H1 (cell line): ENCODE data around the gene PLA2G1B. TPM values are rescaled to one million over a fixed set of nuclear protein-coding genes. Genes with fewer than 3 reads are reported as not detected.

Source experiments
- CTCF ChIA-PET: fragments of 300-600 bp; sonication (Branson Sonifier 250); formaldehyde crosslinking; loops from one replicate; lab custom pipeline; 2021; ENCODE audit not compliant: partially characterized antibody; lab: Charles Lee
- POLR2A ChIA-PET: fragments of 300-600 bp; sonication (Branson Sonifier 250); formaldehyde crosslinking; loops from one replicate; lab custom pipeline; 2021; ENCODE audit warnings: inconsistent platforms; ENCODE audit not compliant: partially characterized antibody; lab: Charles Lee
- DNase-seq, 2 experiments: peaks; one replicate each; pipeline versions ENCODE4 v3.0.0 to v3.0.0-alpha.2; 2010 to 2022; ENCODE audit warnings: low spot score in 2 of 2, low read depth in 1 of 2, mixed read lengths in 1 of 2
- FAIRE-seq: peaks from 2 replicates; lab custom pipeline; 2011; peaks lifted over from hg19 to GRCh38; lab: Jason Lieb, UNC
- H2AFZ ChIP-seq: 2 replicates; pipeline ENCODE4 v1.8.1; 2012; ENCODE audit warnings: low read length, inconsistent platforms
- H2AK5ac ChIP-seq: 2 replicates; pipeline ENCODE4 v1.6.1; 2013; ENCODE audit warnings: low read depth, low read length
- H2BK120ac ChIP-seq: replicated peaks from 2 replicates; pipeline ENCODE3; 2013; ENCODE audit warnings: low read depth, low read length, inconsistent platforms
- H2BK12ac ChIP-seq: 2 replicates; pipeline ENCODE4 v1.6.1; 2013; ENCODE audit warnings: low read depth, low read length
- H2BK15ac ChIP-seq: 2 replicates; pipeline ENCODE4 v1.6.1; 2013; ENCODE audit warnings: low read length
- H2BK20ac ChIP-seq: 2 replicates; pipeline ENCODE4 v1.6.1; 2013; ENCODE audit warnings: low read length
- H2BK5ac ChIP-seq: 2 replicates; pipeline ENCODE4 v1.6.1; 2013; ENCODE audit warnings: low read depth, low read length
- H3K14ac ChIP-seq: 2 replicates; pipeline ENCODE4 v1.6.1; 2013; ENCODE audit warnings: inconsistent platforms; ENCODE audit not compliant: insufficient read length
- H3K18ac ChIP-seq: 2 replicates; pipeline ENCODE4 v1.6.1; 2013; ENCODE audit warnings: low read length; ENCODE audit errors: extremely low read depth
- H3K23ac ChIP-seq: 2 replicates; pipeline ENCODE4 v1.6.1; 2013; ENCODE audit warnings: inconsistent platforms; ENCODE audit not compliant: insufficient read length
- H3K23me2 ChIP-seq: 2 replicates; pipeline ENCODE4 v1.6.1; 2013; ENCODE audit warnings: low read depth, low read length
- H3K27ac ChIP-seq: 2 replicates; pipeline ENCODE4 v1.6.1; 2011; ENCODE audit warnings: low read depth, low read length, inconsistent platforms
- H3K27me3 ChIP-seq, 4 experiments: replicated peaks in 1 of 4; 1 replicate in 1 of 4; 2 replicates in 3 of 4; pipeline versions ENCODE4 v1.6.1 to v1.8.1; 2011 to 2013; ENCODE audit warnings: low read length in 3 of 4, mild to moderate bottlenecking in 3 of 4, inconsistent platforms in 2 of 4, mixed read lengths in 2 of 4, moderate library complexity in 1 of 4; ENCODE audit not compliant: control insufficient read depth in 3 of 4, insufficient read depth in 3 of 4; ENCODE audit errors: extremely low read depth in 1 of 4
- H3K36me3 ChIP-seq, 4 experiments: 2 replicates each; pipeline versions ENCODE4 v1.6.1 to v1.8.1; 2011 to 2013; ENCODE audit warnings: mild to moderate bottlenecking in 4 of 4, low read length in 3 of 4, moderate library complexity in 2 of 4, control low read depth in 1 of 4, inconsistent platforms in 1 of 4; ENCODE audit not compliant: insufficient read depth in 4 of 4, control insufficient read depth in 2 of 4
- H3K4ac ChIP-seq: replicated peaks from 2 replicates; pipeline ENCODE3; 2013; ENCODE audit warnings: low read length, low read depth, mixed read lengths, inconsistent platforms; ENCODE audit not compliant: insufficient read length
- H3K4me1 ChIP-seq, 4 experiments: replicated peaks in 1 of 4; 1 replicate in 1 of 4; 2 replicates in 3 of 4; pipeline versions ENCODE4 v1.6.1 to v1.8.1; 2011 to 2013; ENCODE audit warnings: low read length in 3 of 4, inconsistent platforms in 2 of 4, mixed read lengths in 1 of 4; ENCODE audit not compliant: insufficient read depth in 4 of 4, control insufficient read depth in 3 of 4
- H3K4me2 ChIP-seq, 2 experiments: 2 replicates each; pipeline versions ENCODE4 v1.6.1 to v1.8.1; 2011 to 2013; ENCODE audit warnings: low read depth in 2 of 2, low read length in 2 of 2, control low read depth in 1 of 2, inconsistent platforms in 1 of 2, mild to moderate bottlenecking in 1 of 2; ENCODE audit not compliant: insufficient read depth in 1 of 2
- H3K4me3 ChIP-seq, 4 experiments: fragments of 200-600, 300-600 bp in 1 of 4; sonication (generic), shearing (Covaris generic), sonication (Bioruptor Twin) in 1 of 4; 2 replicates each; pipeline versions ENCODE4 v1.5.1 to v1.8.1; 2011 to 2016; ENCODE audit warnings: low read length in 4 of 4, low read depth in 3 of 4, control low read depth in 2 of 4, inconsistent platforms in 2 of 4, mild to moderate bottlenecking in 2 of 4, mixed read lengths in 1 of 4, moderate library complexity in 1 of 4; ENCODE audit not compliant: insufficient read depth in 2 of 4; ENCODE audit errors: extremely low read depth in 1 of 4
- H3K56ac ChIP-seq: replicated peaks from 2 replicates; pipeline ENCODE3; 2013; ENCODE audit warnings: low read depth, mild to moderate bottlenecking, mixed read lengths, low read length, inconsistent platforms; ENCODE audit not compliant: insufficient read length
- H3K79me1 ChIP-seq: 2 replicates; pipeline ENCODE4 v1.6.1; 2013; ENCODE audit warnings: low read depth, low read length, control low read depth
- H3K79me2 ChIP-seq, 2 experiments: 2 replicates each; pipeline versions ENCODE4 v1.6.1 to v1.8.1; 2012 to 2013; ENCODE audit warnings: low read length in 2 of 2, mild to moderate bottlenecking in 2 of 2, inconsistent platforms in 1 of 2; ENCODE audit not compliant: insufficient read depth in 2 of 2, control insufficient read depth in 1 of 2
- H3K9ac ChIP-seq, 4 experiments: replicated peaks in 1 of 4; 1 replicate in 1 of 4; 2 replicates in 3 of 4; pipeline versions ENCODE4 v1.6.1 to v1.8.1; 2011 to 2013; ENCODE audit warnings: low read depth in 3 of 4, low read length in 3 of 4, control low read depth in 2 of 4, mild to moderate bottlenecking in 2 of 4, moderate library complexity in 2 of 4, inconsistent platforms in 1 of 4; ENCODE audit errors: extremely low read depth in 1 of 4
- H3K9me3 ChIP-seq, 2 experiments: 2 replicates each; pipeline versions ENCODE4 v1.6.1 to v1.8.1; 2012 to 2013; ENCODE audit warnings: mild to moderate bottlenecking in 2 of 2, moderate library complexity in 2 of 2, control low read depth in 1 of 2, inconsistent platforms in 1 of 2, low read depth in 1 of 2, low read length in 1 of 2, mixed read lengths in 1 of 2; ENCODE audit not compliant: insufficient read depth in 2 of 2
- H4K20me1 ChIP-seq, 2 experiments: replicated peaks in 1 of 2; 2 replicates each; pipeline versions ENCODE3 to v1.8.1; 2011 to 2013; ENCODE audit warnings: inconsistent platforms in 2 of 2, low read length in 2 of 2, mild to moderate bottlenecking in 1 of 2; ENCODE audit not compliant: insufficient read depth in 2 of 2, control insufficient read depth in 1 of 2
- H4K5ac ChIP-seq: 2 replicates; pipeline ENCODE4 v1.6.1; 2013; ENCODE audit warnings: low read length, low read depth, mixed read lengths, inconsistent platforms; ENCODE audit not compliant: insufficient read length
- H4K8ac ChIP-seq: 2 replicates; pipeline ENCODE4 v1.8.0; 2013; ENCODE audit warnings: mild to moderate bottlenecking, moderate library complexity, low read length, inconsistent platforms; ENCODE audit not compliant: insufficient read depth; ENCODE audit errors: extremely low read depth
- H4K91ac ChIP-seq: replicated peaks from 2 replicates; pipeline ENCODE3; 2013; ENCODE audit warnings: low read length, mixed read lengths, inconsistent platforms; ENCODE audit not compliant: insufficient read length
- ASH2L ChIP-seq: fragments of 200-600, 300-600 bp; sonication (generic); IDR thresholded peaks from one replicate; pipeline ENCODE4 v1.7.1; 2017; ENCODE audit warnings: low read length
- FOSL1 ChIP-seq: IDR thresholded peaks from 2 replicates; pipeline ENCODE4 v1.6.1; 2011; ENCODE audit warnings: mild to moderate bottlenecking, low read depth, low read length, moderate library complexity; ENCODE audit not compliant: insufficient read depth
- SIX5 ChIP-seq: IDR thresholded peaks from 2 replicates; pipeline ENCODE4 v1.6.1; 2011; ENCODE audit warnings: mild to moderate bottlenecking, low read depth, low read length
- WGBS, 2 experiments: shearing (Covaris generic) in 1 of 2; methylation state at CpG; one replicate each; pipeline versions ENCODE4 v1.1.6 to v1.1.7; 2013 to 2015; ENCODE audit warnings: low lambda C conversion rate in 2 of 2, mixed read lengths in 2 of 2, inconsistent platforms in 1 of 2, low coverage in 1 of 2, missing lambda C conversion rate in 1 of 2; ENCODE audit not compliant: insufficient replicate concordance in 2 of 2, insufficient coverage in 1 of 2, insufficient read length in 1 of 2; ENCODE audit errors: extremely low coverage in 1 of 2, missing lambda C conversion rate in 1 of 2; 5-methylcytosine and 5-hydroxymethylcytosine counted together
- polyA plus RNA-seq, 7 experiments: library from polyadenylated mRNA; depleted of rRNA in 3 of 7; stranded (reverse) in 5 of 7; unstranded in 2 of 7; fragments of >200 nt in 5 of 7; fragments of 200-250 nt in 2 of 7; gene quantifications; 1 replicate in 5 of 7; 2 replicates in 1 of 7; 4 replicates in 1 of 7; pipeline versions ENCODE4 v1.2.1 to v1.2.3, GENCODE V29; 2011 to 2013; ENCODE audit warnings: missing spikeins in 2 of 7, mixed read lengths in 2 of 7
- total RNA-seq: library from RNA; stranded (reverse); fragmentation: NEBNext Ultra II Directional; extraction: Animal tissue kit (Norgen Biotek cat#: 25700); gene quantifications from 2 replicates; pipeline ENCODE4 v1.2.1, GENCODE V29; 2021
- TF ChIP-seq, protein P1 (sequence below): IDR thresholded peaks from 2 replicates; pipeline ENCODE4 v1.6.1; 2012; ENCODE audit warnings: inconsistent platforms
- TF ChIP-seq, protein P2 (sequence below), 3 experiments: IDR thresholded peaks; 1 replicate in 2 of 3; 2 replicates in 1 of 3; pipeline versions ENCODE4 v1.5.1 to v1.6.1; 2011; ENCODE audit warnings: low read length in 3 of 3, mild to moderate bottlenecking in 3 of 3, inconsistent platforms in 2 of 3, low read depth in 1 of 3, moderate library complexity in 1 of 3; ENCODE audit not compliant: insufficient read depth in 1 of 3; ENCODE audit errors: control extremely low read depth in 1 of 3

The PLA2G1B gene
- total and polyA plus RNA-seq, 2 of the 8 experiments (the other 6 are each of a cell fraction or from before 2014, with no cell fraction given), result not detected

DNA sequence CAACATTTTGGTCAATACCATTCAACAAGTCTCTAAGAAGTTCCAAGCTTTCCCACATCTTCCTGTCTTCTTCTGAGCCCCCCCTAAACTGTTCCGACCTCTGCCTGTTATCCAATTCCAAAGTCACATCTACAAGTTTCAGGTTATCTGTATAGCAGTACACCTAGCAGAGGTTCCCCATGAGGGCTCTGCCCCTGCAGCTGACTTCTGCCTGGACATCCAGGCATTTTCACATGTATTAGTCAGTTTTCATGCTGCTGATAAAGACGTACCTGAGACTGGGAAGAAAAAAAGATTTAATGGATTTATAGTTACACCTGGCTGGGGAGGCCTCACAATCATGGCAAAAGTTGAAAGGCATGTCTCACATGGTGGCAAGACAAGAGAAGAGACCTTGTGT, 10.2 kb upstream of the PLA2G1B start:
- no peak overlapping the region for H3K4ac ChIP-seq
- no peak overlapping the region for H3K23ac ChIP-seq
- 96% methylated on average over 2 of the region's 2 CpGs; no CpG with 5 or more reads in 1 of the 2 experiments for WGBS, 2 experiments
- TF ChIP-seq FOSL1, result no peak
- no peak for TF ChIP-seq SIX5
- TF ChIP-seq, protein P1, sequence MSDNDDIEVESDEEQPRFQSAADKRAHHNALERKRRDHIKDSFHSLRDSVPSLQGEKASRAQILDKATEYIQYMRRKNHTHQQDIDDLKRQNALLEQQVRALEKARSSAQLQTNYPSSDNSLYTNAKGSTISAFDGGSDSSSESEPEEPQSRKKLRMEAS, result no peak
- TF ChIP-seq, protein P2, sequence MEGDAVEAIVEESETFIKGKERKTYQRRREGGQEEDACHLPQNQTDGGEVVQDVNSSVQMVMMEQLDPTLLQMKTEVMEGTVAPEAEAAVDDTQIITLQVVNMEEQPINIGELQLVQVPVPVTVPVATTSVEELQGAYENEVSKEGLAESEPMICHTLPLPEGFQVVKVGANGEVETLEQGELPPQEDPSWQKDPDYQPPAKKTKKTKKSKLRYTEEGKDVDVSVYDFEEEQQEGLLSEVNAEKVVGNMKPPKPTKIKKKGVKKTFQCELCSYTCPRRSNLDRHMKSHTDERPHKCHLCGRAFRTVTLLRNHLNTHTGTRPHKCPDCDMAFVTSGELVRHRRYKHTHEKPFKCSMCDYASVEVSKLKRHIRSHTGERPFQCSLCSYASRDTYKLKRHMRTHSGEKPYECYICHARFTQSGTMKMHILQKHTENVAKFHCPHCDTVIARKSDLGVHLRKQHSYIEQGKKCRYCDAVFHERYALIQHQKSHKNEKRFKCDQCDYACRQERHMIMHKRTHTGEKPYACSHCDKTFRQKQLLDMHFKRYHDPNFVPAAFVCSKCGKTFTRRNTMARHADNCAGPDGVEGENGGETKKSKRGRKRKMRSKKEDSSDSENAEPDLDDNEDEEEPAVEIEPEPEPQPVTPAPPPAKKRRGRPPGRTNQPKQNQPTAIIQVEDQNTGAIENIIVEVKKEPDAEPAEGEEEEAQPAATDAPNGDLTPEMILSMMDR (IDR thresholded peaks at IDR 0.05; ENCODE audit: control extremely low read depth in 1 of 3, insufficient read depth in 1 of 3, low read depth in 1 of 3, low read length in 3 of 3), result no peak
- no peak for TF ChIP-seq ASH2L
- no peak overlapping the region for H2AFZ ChIP-seq
- H3K23me2 ChIP-seq, result no peaks in the 10 kb centered on the region
- no peak overlapping the region for H4K8ac ChIP-seq
- peaks cover 0 to 2% (median 0%) of the 10 kb centered on the region in 4 experiments; a peak in 1 of 8 replicates for H3K36me3 ChIP-seq
- no peak overlapping the region for H3K56ac ChIP-seq
- ChIA-PET POLR2A (no interaction called here), CTCF (interaction anchor here (0.5 to 1.5 kb wide), 3 partner anchors 36 to 101 kb away, joined by 3 read pairs; partner anchors contain the start of gene SIRT4)
- no peak overlapping the region for H3K18ac ChIP-seq
- no peak overlapping the region for H2BK15ac ChIP-seq
- H3K4me3 ChIP-seq, result no peak overlapping the region
- FAIRE-seq (no peak), DNase-seq (no peak)
- H2BK120ac ChIP-seq, result no peak overlapping the region
- no peak overlapping the region for H3K4me2 ChIP-seq
- H4K5ac ChIP-seq, result no peak overlapping the region
- H3K27me3 ChIP-seq, result no peaks in the 10 kb centered on the region; a peak in 1 of 7 replicates
- no peak overlapping the region for H4K91ac ChIP-seq
- H4K20me1 ChIP-seq, result no peaks in the 10 kb centered on the region
- no peak overlapping the region for H3K27ac ChIP-seq
- no peak overlapping the region for H2AK5ac ChIP-seq
- H3K4me1 ChIP-seq, result peaks cover 0 to 9% (median 3%) of the 10 kb centered on the region in 4 experiments; a peak in 5 of 7 replicates
- no peaks in the 10 kb centered on the region for H3K79me1 ChIP-seq
- no peaks in the 10 kb centered on the region for H3K79me2 ChIP-seq
- H2BK20ac ChIP-seq, result no peak overlapping the region
- no peak overlapping the region for H2BK12ac ChIP-seq
- H3K14ac ChIP-seq, result no peak overlapping the region
- H3K9me3 ChIP-seq, result peaks cover 11 to 18% of the 10 kb centered on the region in 2 experiments
- no peak overlapping the region for H2BK5ac ChIP-seq
- no peak overlapping the region for H3K9ac ChIP-seq
